Fibroblast of villous mesenchyme (primary cell): ENCODE measurements around the gene ZPLD1. TPM values are rescaled to one million over a fixed set of nuclear protein-coding genes. Genes with fewer than 3 reads are reported as not detected.

Experiments
- DNase-seq: peaks from one replicate; pipeline ENCODE4 v3.0.0-alpha.2; 2010; ENCODE audit warnings: low read depth
- H3K4me3 ChIP-seq: 2 replicates; pipeline ENCODE4 v1.5.1; 2011; ENCODE audit warnings: low read depth, mild to moderate bottlenecking, low read length
- total RNA-seq: library from RNA; depleted of rRNA; stranded (reverse); fragments of >200 nt; gene quantifications from 2 replicates; pipeline ENCODE4 v1.2.3, GENCODE V29; 2012
- TF ChIP-seq, protein P1 (sequence below): IDR thresholded peaks from 2 replicates; pipeline ENCODE4 v1.5.1; 2012; ENCODE audit warnings: low read depth, mild to moderate bottlenecking, low read length; ENCODE audit not compliant: insufficient read depth

ZPLD1 gene
- total RNA-seq, result 0.43 and 1.3 TPM in 2 replicates

DNA sequence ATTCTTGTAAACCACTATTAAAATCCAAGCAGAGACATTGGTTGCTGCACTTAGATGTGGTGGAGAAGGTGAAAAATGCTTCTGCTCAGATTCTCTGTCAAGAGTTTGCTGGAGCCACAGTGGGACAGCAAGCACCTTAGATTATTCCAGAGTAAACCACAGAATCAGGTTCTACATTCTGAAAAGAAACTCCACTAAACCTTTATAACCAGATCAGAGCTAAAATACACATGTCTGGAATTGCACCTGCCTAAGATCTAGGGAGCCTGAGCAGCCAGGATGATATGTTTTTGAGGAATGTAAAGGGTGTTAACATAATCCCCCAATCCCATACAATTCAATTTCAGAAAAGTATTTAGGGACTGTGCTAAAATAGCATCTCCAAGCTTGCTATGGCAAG is at the start of gene ZPLD1:
TSS of gene ZPLD1 (plus strand) at position 301 of the 400 bp plus-strand sequence. CDS start 3,473 bp downstream, outside the sequence.
- TF ChIP-seq, protein P1, sequence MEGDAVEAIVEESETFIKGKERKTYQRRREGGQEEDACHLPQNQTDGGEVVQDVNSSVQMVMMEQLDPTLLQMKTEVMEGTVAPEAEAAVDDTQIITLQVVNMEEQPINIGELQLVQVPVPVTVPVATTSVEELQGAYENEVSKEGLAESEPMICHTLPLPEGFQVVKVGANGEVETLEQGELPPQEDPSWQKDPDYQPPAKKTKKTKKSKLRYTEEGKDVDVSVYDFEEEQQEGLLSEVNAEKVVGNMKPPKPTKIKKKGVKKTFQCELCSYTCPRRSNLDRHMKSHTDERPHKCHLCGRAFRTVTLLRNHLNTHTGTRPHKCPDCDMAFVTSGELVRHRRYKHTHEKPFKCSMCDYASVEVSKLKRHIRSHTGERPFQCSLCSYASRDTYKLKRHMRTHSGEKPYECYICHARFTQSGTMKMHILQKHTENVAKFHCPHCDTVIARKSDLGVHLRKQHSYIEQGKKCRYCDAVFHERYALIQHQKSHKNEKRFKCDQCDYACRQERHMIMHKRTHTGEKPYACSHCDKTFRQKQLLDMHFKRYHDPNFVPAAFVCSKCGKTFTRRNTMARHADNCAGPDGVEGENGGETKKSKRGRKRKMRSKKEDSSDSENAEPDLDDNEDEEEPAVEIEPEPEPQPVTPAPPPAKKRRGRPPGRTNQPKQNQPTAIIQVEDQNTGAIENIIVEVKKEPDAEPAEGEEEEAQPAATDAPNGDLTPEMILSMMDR, result no peak
- DNase-seq, result no peak
- no peak within 1 kb of the TSS for H3K4me3 ChIP-seq

DNA sequence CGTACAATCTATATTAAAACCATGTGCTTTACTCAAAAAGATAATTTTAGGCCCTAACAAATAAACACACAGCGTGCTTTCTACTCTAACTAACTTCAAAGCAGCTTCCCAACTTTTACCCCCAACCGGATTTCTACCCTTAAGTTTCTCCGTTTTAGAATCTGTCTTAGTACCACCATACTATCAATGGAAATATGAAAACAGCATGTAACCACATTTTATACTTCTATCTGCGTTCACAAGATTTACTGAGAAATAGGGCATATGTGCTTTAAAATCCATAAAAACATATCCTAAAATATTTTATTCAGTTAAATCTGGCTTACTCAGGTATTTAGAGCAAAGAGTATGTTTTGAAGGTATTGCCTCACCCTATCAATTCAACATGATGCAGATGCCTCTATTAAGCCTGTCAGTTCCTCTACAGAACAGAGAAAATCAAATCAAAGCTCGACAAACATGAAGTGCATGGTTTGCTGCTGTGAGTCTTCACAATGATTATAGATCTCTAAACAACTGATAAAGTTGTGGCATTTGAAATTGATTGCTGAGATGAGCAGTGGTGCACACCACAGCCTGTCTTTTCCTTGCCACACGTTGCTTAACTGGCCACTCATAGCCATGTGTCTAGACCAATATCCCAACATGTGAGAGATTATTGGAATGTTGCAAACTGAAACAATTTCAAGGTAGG is 44.5 kb upstream of the ZPLD1 start:
- H3K4me3 ChIP-seq, result no peak overlapping the region
- TF ChIP-seq, protein P1, result no peak
- no peak for DNase-seq

DNA sequence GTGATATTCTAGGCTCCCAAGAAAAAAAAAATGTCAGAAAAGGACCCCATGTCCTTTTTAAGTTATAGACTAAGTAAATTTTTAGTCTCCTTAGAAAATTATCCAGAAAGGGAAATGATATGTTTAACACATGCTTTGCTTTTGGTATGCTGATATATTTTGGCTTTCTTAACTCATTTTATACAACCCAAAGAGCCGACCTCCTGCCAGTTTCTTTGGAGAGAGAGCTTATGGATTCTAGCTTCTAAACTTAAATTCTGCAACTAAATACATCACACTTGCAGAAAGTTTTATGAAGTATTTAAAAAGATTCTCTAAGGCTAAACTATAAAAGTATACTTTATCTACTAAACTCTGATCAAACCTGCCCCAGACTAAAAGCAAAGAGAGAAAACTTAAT is 43.9 kb upstream of the ZPLD1 start:
- no peak overlapping the region for H3K4me3 ChIP-seq
- TF ChIP-seq, protein P1, result no peak
- no peak for DNase-seq

DNA sequence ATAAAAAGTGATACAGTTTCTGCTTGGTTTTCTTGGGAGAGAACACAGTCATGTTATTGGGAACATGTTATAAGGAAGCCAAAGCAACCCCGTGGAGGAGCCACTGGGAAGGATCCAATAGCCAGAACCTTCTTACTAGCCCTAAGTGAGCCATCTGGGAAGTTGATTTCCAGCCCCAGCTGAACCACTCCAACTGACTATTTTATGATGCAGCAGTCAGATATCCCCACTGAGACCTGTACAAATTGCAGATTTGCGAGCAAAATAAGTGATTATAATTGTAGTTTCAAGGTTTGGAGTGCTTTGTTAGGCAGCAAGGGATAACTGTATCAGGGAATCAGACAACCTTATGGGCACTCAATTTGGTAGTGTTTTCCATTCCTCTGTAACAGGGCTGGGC is 43.3 kb upstream of the ZPLD1 start:
- TF ChIP-seq, protein P1, result no peak
- no peak overlapping the region for H3K4me3 ChIP-seq

DNA sequence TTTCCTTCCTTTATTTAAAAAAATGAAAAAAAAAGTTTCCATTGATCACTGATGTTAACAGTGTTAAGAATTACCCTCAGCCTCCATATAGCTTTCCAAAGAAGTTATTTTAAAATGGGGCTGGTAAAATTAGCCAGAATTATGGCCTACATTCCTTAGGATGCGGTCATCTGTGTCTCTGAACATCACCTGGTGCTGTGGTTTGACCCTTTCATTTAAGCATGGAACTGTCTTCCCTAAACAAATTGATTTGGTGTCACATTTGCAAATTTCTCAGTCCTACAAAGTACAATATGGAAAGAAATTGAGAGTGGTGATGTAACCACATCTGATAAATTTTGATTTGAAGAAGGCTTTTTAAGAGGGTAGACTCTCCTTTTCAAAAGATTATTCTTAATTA is 40.3 kb upstream of the ZPLD1 start:
- DNase-seq, result no peak
- no peak overlapping the region for H3K4me3 ChIP-seq
- TF ChIP-seq, protein P1, result no peak

More for the DNA sequence above, 43.3 kb upstream of the ZPLD1 start:
- DNase-seq, result no peak

DNA sequence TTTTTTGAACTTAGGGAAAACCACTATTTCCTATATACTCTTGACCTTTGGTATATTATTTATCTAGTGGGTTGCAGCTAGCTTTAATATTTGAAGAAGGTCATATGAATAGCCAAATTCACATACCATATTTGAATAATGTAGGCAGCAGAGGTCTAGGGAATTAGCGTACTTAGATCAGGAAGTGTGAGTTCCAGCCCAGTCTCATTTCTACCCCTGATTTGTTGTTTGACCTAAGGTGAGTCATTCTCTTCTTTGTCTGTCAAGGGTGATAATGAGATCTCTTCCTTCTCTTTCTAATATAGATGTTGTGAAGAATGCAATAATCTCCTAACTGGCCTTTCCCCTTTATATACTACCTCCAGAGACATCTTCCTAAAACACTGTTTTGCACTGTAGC is 36.6 kb upstream of the ZPLD1 start:
- no peak overlapping the region for H3K4me3 ChIP-seq
- DNase-seq, result no peak
- TF ChIP-seq, protein P1, result no peak

DNA sequence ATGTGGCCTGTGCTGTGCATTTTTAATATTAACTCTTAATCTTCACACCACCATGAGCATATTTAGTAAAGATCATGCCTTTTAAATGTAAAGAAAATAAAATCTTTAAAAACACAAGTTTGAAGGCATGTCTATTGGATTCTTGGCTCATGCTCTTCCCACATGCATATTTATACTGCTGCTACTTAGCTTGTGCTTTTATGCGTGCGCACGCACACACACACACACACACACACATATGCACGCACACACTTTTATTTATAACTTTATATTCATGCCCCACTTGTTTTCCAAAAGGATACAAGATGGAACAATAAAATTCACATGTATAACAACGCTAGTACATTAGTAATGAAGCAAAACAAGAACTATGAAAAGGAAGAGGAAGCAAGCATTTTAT is 36.1 kb upstream of the ZPLD1 start:
- TF ChIP-seq, protein P1, result no peak
- no peak overlapping the region for H3K4me3 ChIP-seq
- DNase-seq, result no peak
